GM23338 (cell line): ENCODE data around the gene TENM4.

Experiments
- CREB1 ChIP-seq: fragments of 250-450 bp; sonication (Bioruptor Pico); IDR thresholded peaks from 2 replicates; pipeline ENCODE4 v1.5.0; 2020; ENCODE audit warnings: low read depth, mild to moderate bottlenecking, moderate library complexity
- CTCF ChIP-seq, 2 experiments: fragments of 200-600 bp in 1 of 2; sonication (generic) in 1 of 2; conservative IDR thresholded peaks; 2 replicates each; pipeline versions ENCODE4 v1.5.1 to v1.6.1; 2016 to 2017; ENCODE audit warnings: antibody characterized with exemption in 2 of 2, low read depth in 2 of 2, mild to moderate bottlenecking in 2 of 2, moderate library complexity in 1 of 2
- EZH2 ChIP-seq: fragments of 200-600 bp; sonication (generic); IDR thresholded peaks from one replicate; pipeline ENCODE4 v1.8.0; 2017; ENCODE audit warnings: antibody characterized with exemption, mild to moderate bottlenecking, low read depth; ENCODE audit not compliant: unreplicated experiment
- EZH2phosphoT487 ChIP-seq: fragments of 200-600 bp; sonication (generic); IDR thresholded peaks from one replicate; pipeline ENCODE4 v1.8.1; 2018; ENCODE audit warnings: antibody characterized with exemption; ENCODE audit not compliant: unreplicated experiment
- NANOG ChIP-seq: IDR thresholded peaks from 2 replicates; pipeline ENCODE4 v1.6.1; 2016; ENCODE audit warnings: antibody characterized with exemption, borderline replicate concordance
- POLR2AphosphoS5 ChIP-seq: IDR thresholded peaks from 2 replicates; pipeline ENCODE4 v1.6.1; 2016; ENCODE audit warnings: antibody characterized with exemption, low read depth
- REST ChIP-seq: IDR thresholded peaks from one replicate; pipeline ENCODE4 v1.6.1; 2018; ENCODE audit warnings: antibody characterized with exemption; ENCODE audit not compliant: unreplicated experiment
- ZNF462 ChIP-seq: fragments of 250-450 bp; sonication (Bioruptor Pico); IDR thresholded peaks from 2 replicates; pipeline ENCODE4 v1.5.0; 2020; ENCODE audit warnings: mild to moderate bottlenecking, moderate library complexity

- no peak for TF ChIP-seq POLR2AphosphoS5
- no peak for TF ChIP-seq EZH2phosphoT487
- no peak for TF ChIP-seq CTCF (conservative IDR thresholded peaks at IDR 0.05; ENCODE audit: low read depth in 2 of 2)
- no peak for TF ChIP-seq EZH2
- no peak for TF ChIP-seq REST
- no peak for TF ChIP-seq NANOG
- no peak for TF ChIP-seq CREB1 (CRISPR knock-in tag)
- no peak for TF ChIP-seq ZNF462 (CRISPR knock-in tag)
These were observed 270.5 kb downstream of the TENM4 start for GRCh38 chr11:79170321-79170720.
